HL-60 (cell line): ENCODE measurements around the gene KLK2.

Experiments used
- GABPA ChIP-seq: IDR thresholded peaks from 2 replicates; pipeline ENCODE4 v1.6.1; 2012; ENCODE audit warnings: low read depth
- POLR2AphosphoS5 ChIP-seq: IDR thresholded peaks from 2 replicates; pipeline ENCODE4 v1.6.1; 2012; ENCODE audit warnings: low read depth
- TF ChIP-seq, protein P1 (sequence below): IDR thresholded peaks from one replicate; pipeline ENCODE4 v1.5.1; 2011; ENCODE audit warnings: low read length, control low read depth, inconsistent platforms; ENCODE audit not compliant: insufficient read depth
- TF ChIP-seq, protein P2 (sequence below): IDR thresholded peaks from 2 replicates; pipeline ENCODE4 v1.6.1; 2012; ENCODE audit warnings: low read depth; ENCODE audit not compliant: insufficient replicate concordance

DNA sequence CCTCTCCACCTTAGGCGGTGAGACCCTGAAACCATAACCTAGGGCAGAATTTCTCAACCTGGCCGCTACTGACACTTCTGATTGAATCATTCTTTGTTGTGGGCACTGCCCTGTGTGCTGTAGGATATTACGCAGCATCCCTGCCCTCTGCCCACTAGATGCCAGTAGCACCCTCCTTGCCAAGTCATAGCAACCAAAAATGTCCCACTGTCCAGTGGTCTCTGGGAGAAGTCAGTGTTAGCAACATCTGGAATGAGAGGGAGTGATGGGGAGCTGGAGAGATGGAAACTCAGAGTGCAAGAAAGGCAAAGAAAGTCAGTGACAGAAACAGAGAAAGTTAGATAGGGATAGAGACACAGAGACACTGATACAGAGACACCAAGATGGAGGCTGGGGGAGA lies 24.4 kb downstream of the KLK2 start:
- TF ChIP-seq, protein P1, sequence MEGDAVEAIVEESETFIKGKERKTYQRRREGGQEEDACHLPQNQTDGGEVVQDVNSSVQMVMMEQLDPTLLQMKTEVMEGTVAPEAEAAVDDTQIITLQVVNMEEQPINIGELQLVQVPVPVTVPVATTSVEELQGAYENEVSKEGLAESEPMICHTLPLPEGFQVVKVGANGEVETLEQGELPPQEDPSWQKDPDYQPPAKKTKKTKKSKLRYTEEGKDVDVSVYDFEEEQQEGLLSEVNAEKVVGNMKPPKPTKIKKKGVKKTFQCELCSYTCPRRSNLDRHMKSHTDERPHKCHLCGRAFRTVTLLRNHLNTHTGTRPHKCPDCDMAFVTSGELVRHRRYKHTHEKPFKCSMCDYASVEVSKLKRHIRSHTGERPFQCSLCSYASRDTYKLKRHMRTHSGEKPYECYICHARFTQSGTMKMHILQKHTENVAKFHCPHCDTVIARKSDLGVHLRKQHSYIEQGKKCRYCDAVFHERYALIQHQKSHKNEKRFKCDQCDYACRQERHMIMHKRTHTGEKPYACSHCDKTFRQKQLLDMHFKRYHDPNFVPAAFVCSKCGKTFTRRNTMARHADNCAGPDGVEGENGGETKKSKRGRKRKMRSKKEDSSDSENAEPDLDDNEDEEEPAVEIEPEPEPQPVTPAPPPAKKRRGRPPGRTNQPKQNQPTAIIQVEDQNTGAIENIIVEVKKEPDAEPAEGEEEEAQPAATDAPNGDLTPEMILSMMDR, result no peak
- TF ChIP-seq GABPA (no peak), POLR2AphosphoS5 (no peak)
- TF ChIP-seq, protein P2, sequence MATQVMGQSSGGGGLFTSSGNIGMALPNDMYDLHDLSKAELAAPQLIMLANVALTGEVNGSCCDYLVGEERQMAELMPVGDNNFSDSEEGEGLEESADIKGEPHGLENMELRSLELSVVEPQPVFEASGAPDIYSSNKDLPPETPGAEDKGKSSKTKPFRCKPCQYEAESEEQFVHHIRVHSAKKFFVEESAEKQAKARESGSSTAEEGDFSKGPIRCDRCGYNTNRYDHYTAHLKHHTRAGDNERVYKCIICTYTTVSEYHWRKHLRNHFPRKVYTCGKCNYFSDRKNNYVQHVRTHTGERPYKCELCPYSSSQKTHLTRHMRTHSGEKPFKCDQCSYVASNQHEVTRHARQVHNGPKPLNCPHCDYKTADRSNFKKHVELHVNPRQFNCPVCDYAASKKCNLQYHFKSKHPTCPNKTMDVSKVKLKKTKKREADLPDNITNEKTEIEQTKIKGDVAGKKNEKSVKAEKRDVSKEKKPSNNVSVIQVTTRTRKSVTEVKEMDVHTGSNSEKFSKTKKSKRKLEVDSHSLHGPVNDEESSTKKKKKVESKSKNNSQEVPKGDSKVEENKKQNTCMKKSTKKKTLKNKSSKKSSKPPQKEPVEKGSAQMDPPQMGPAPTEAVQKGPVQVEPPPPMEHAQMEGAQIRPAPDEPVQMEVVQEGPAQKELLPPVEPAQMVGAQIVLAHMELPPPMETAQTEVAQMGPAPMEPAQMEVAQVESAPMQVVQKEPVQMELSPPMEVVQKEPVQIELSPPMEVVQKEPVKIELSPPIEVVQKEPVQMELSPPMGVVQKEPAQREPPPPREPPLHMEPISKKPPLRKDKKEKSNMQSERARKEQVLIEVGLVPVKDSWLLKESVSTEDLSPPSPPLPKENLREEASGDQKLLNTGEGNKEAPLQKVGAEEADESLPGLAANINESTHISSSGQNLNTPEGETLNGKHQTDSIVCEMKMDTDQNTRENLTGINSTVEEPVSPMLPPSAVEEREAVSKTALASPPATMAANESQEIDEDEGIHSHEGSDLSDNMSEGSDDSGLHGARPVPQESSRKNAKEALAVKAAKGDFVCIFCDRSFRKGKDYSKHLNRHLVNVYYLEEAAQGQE, result no peak
